ENCODE results near the gene SERTAD4. TPM values are rescaled to one million over a fixed set of nuclear protein-coding genes. Genes with fewer than 3 reads are reported as not detected.

The SERTAD4 gene
- polyA plus RNA-seq, 4 donors: 3.2 to 4.5 (median 3.7) TPM

Other genes with a start within 250 kb of the SERTAD4 start
- gene HHAT, start 96.1 kb downstream of the SERTAD4 start, polyA plus RNA-seq (ENCODE audit: insufficient read length in 4 of 4): 10 to 100 TPM; 12.7 to 14.2 (median 13.9) TPM